GM18873 (cell line): ENCODE results near the gene ZNF230.

Experiments used
- ATAC-seq: cut with Tn5 transposase; IDR thresholded peaks from one replicate; pipeline ENCODE4 v1.9.1; 2021; ENCODE audit warnings: mild to moderate bottlenecking, moderate library complexity, moderate number of reproducible peaks; ENCODE audit not compliant: unreplicated experiment, low FRiP score

Gene ZNF230

DNA sequence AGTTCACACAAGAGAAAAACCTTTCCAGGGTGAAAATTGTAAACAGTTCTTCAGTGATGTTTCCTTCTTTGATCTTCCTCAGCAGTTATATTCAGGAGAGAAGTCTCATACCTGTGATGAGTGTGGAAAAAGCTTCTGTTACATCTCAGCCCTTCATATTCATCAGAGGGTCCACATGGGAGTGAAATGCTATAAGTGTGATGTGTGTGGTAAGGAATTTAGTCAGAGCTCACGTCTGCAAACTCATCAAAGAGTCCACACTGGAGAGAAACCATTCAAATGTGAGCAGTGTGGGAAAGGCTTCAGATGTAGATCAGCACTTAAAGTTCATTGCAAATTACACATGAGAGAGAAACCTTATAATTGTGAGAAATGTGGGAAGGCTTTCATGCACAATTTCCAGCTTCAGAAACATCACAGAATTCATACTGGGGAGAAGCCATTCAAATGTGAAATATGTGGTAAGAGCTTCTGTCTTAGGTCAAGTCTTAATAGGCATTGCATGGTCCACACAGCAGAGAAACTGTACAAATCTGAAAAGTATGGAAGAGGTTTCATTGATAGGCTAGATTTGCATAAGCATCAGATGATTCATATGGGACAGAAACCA lies 29.3 kb downstream of the ZNF230 start:
- no peak for ATAC-seq

DNA sequence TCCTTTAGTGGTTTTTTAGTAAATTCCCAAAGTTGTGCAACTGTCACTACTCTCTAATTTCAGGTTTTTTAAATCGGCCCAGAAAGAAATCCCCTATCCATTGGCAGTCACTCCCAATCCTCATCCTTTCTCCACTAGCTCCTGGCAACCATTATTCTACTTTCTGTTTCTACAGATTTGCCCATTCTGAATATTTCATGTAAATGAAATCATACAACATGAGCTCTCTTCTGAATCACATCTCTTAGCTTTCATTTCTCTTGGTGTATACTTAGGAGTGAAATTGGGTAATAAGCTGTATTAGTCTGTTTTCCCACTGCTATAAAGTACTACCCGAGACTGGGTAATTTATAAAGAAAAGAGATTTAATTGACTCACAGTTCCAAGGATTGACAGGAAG lies 39.4 kb downstream of the ZNF230 start:
- no peak for ATAC-seq

DNA sequence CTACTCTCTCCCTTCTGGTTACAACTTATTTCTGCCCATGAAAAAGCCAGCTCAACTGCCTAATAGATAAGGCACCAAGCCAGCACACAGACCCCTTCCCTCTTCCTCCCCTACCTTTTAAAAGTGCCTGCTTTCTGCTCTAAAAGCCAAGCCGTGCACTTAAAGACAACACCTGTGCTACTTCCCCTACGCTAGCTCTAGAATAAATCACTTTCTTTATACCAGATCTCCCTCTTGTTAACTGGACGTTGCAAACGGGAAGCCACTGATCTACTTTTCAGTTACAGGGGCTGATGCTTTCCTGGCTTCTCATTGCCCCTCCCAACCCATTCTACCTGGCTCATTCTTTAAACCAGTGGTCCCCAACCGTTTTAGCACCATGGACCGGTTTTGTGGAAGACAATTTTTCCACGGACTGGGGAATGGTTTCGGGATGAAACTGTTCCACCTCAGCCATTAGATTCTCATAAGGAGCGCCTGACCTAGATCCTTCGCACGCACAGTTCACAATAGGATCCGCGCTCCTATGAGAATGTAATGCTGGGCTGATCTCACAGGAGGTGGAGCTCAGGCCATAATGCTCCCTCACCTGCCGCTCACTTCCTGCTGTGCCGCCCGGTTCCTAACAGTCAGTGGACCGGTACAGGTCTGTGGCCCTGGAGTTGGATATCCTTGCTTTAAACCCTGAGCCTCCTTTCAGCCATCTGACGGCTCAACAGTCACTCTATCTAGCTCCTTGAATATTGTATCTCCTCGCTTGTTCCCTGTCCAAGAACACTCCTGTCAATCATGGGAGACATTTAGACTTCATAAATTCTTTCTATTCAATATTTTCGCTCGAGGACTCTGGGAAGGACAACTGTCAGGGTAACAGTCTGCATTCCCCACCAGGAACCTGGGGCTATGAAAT lies 48.2 kb downstream of the ZNF230 start:
- ATAC-seq, result no peak

DNA sequence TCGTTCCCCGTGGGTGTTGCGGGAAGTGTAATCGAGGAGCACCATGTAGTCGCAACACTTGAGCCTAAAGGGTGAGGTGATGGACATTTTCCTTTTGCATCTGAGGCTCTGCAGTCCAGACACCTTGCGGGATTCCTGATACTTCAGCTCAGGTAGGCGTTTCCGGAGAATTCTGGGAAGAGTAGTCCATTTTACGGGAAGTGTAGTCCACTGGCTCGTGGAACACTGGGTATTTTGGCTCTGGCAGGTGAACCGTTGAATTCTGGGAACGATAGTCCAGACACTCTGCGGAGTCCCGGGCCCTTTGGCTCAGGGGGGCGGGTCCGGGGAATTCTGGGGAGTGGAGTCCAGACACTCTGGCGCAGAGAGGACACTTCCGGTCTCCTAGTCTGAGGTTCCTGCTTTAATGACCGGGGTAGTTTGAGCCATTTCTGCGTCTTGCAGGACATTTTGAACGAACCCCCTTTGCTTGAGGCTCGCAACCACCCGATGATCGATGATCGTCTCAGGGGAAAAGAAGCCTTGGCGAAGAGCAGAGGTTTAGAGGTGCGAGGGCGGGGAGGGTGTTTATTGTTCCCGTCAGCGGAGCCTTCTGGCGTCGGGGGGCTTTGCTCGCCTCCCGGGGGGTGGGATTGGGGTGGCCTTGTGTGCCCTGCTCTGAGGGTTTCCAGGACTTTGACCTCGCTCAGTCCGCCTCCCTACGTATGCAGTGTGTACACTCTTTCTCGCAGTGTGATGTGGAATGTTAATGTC lies 49.1 kb downstream of the ZNF230 start, which contains the start of gene ZNF223:
TSS of gene ZNF223 (plus strand) at position 387 of the 753 bp plus-strand sequence. CDS start 3,141 bp downstream, outside the sequence.
- ATAC-seq, result no peak

DNA sequence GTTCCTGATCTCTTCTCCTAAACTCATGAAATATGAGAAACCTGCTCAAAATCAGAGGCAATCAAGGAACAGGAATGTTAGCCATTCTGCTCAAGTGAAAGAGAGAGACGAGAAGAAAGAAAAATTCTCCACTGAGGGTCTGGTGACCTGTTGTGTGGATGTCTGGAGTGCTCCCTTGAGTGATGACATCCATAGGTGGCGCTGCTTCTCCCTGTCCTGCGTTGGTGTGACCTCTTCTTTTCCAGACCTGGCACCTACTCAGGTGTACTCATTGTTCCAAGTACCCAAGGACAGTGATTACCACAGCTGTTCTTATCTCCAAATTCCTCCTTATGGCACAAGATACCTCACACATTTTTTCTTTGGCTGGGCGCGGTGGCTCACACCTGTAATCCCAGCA lies 53.1 kb downstream of the ZNF230 start:
- no peak for ATAC-seq

DNA sequence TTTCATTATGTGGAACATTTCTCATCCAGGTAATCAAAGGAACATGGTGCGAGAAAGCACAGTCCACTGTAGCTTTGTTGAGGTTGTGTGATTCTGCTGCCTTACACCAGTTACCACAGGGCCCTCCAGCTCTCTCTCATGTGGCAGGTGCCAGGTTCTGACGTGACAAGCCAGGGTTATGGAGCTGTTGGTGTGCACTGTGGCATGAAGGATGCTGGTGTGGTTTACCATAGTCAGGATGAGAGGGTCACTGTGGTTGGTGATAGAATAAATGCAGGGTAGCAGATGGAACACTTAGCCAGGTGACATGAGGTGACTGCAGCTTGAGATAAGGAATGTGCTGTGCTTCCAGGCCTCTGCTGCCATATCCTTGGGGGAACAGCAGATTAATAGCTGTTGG lies 56.5 kb downstream of the ZNF230 start:
- no peak for ATAC-seq

DNA sequence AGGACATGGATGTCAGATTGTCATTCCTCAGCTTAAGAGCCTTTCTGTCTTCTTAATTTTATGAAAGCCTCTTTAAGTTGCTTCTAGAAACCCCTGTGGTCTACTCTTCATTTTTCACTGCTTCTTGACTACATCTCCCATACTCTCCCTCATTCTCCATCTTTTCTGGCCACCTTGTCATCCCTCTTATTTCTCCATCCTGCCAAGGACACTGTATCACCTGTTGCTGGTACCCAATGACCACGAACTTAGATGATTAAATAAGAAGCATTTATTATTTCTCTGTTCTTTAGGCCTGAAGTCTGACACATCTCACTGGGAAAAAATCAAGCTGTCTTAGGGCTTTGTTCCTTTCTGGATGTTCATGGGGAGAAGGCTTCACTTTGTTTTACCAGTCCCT lies 58.3 kb downstream of the ZNF230 start:
- no peak for ATAC-seq
